Bronchial epithelial cell (primary cell): Measurements from ENCODE around the gene UFD1. TPM values are rescaled to one million over a fixed set of nuclear protein-coding genes. Genes with fewer than 3 reads are reported as not detected.

ENCODE experiments used
- DNase-seq: peaks from one replicate; pipeline ENCODE4 v3.0.0-alpha.2; 2010; ENCODE audit warnings: low read depth
- FAIRE-seq: peaks from 2 replicates; lab custom pipeline; 2011; peaks lifted over from hg19 to GRCh38; lab: Jason Lieb, UNC
- H3K27me3 ChIP-seq: 2 replicates; pipeline ENCODE4 v1.5.1; 2011; ENCODE audit warnings: low read length; ENCODE audit not compliant: control insufficient read depth, insufficient read depth
- H3K36me3 ChIP-seq: 2 replicates; pipeline ENCODE4 v1.5.1; 2011; ENCODE audit warnings: low read length; ENCODE audit not compliant: control insufficient read depth, insufficient read depth
- H3K4me3 ChIP-seq: 2 replicates; pipeline ENCODE4 v1.5.1; 2011; ENCODE audit warnings: mild to moderate bottlenecking, low read depth, low read length, control low read depth
- total RNA-seq: library from RNA; depleted of rRNA; stranded (reverse); fragments of >200 nt; gene quantifications from 2 replicates; pipeline ENCODE4 v1.2.1, GENCODE V29; 2014
- TF ChIP-seq, protein P1 (sequence below): IDR thresholded peaks from 2 replicates; pipeline ENCODE4 v1.5.1; 2011; ENCODE audit warnings: mild to moderate bottlenecking, moderate library complexity, low read length, control low read depth, inconsistent platforms; ENCODE audit not compliant: insufficient read depth, severe bottlenecking

The UFD1 gene
- total RNA-seq, 1 donor from 2014 or later, result 66.9 TPM

DNA sequence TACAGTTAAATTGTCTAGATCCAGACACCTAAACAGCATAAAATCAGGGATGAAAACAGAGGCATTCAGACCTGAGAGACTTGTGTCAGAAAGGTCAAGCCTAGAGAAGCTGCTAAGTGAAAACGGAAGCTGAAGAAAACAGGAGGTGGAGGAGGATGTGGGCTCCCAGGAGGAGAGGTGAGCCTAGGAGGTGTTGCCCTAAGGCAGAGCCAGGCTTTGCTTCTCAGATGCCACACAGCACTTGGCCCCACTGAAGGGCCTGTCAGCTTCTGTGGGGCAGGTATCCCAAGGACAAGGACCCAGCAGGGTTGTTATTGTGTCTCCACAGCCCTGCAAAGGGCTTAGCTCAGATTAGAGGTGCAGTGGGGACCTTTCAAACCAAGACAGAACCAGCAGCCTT, 14.4 kb downstream of the UFD1 start:
- TF ChIP-seq, protein P1, sequence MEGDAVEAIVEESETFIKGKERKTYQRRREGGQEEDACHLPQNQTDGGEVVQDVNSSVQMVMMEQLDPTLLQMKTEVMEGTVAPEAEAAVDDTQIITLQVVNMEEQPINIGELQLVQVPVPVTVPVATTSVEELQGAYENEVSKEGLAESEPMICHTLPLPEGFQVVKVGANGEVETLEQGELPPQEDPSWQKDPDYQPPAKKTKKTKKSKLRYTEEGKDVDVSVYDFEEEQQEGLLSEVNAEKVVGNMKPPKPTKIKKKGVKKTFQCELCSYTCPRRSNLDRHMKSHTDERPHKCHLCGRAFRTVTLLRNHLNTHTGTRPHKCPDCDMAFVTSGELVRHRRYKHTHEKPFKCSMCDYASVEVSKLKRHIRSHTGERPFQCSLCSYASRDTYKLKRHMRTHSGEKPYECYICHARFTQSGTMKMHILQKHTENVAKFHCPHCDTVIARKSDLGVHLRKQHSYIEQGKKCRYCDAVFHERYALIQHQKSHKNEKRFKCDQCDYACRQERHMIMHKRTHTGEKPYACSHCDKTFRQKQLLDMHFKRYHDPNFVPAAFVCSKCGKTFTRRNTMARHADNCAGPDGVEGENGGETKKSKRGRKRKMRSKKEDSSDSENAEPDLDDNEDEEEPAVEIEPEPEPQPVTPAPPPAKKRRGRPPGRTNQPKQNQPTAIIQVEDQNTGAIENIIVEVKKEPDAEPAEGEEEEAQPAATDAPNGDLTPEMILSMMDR, result no peak
- Histone ChIP-seq H3K27me3 (no peaks in the 10 kb centered on the region), H3K4me3 (no peak overlapping the region), H3K36me3 (peaks cover 36% of the 10 kb centered on the region)
- FAIRE-seq, result peak; percentile 47
- DNase-seq, result no peak

DNA sequence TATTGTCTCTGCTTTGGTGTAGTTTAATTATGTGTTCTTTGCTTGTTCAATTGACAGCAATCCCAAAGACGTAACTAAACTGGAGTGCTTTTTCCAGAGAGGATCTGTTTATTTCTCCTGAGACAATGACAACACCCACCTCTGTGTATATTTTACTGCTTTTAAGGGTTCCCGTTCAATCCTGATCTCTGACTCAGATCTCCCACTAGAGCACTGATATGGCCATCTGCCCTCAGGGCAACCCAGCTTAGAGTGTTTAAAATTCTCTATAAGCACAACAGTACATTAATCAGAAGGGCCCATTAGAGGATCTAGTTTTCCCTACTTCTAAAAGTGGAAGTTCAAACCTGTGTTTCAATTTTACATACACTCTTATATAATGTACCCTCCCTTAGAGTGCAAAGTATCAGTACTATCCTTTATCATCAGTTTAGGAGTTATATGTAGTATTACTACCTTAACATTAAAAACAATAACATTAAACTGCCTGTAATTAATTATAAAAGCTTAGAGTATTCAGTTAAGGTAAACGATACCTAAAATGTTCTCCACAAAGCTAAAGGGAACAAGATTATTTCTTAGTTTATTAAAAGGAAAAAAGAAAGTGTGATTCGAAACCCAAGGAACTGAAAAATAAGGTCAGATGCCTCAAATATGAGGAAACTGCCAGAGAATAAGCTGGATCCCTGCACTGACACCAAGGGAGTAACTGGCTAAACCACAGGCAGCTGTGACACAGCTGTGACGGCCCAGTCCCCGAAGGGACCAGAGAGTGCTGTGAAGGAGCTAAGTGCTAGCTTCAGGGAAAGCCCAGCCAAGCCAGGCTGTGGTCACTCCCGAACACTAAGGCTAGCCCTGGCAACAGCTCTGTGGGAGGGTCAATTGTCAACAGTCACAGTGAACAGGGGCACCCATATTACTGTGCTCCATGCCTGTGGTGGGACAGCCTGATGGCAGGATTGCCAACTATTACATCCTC, 15.2 kb downstream of the UFD1 start:
- Histone ChIP-seq H3K27me3 (no peaks in the 10 kb centered on the region), H3K36me3 (peaks cover 29% of the 10 kb centered on the region), H3K4me3 (no peak overlapping the region)
- TF ChIP-seq, protein P1, result no peak
- DNase-seq, result no peak
- FAIRE-seq, result no peak

- DNase-seq (no peak), FAIRE-seq (no peak)
- H3K27me3 ChIP-seq, result no peaks in the 10 kb centered on the region
- TF ChIP-seq, protein P1, result no peak
- H3K36me3 ChIP-seq, result peaks cover 25% of the 10 kb centered on the region
- H3K4me3 ChIP-seq, result no peak overlapping the region
These were observed 16.0 kb downstream of the UFD1 start for GRCh38 chr22:19463008-19463407.

- FAIRE-seq (no peak), DNase-seq (no peak)
- TF ChIP-seq, protein P1, result no peak
- Histone ChIP-seq H3K36me3 (peaks cover 23% of the 10 kb centered on the region), H3K4me3 (no peak overlapping the region), H3K27me3 (no peaks in the 10 kb centered on the region)
These were observed 17.5 kb downstream of the UFD1 start for GRCh38 chr22:19461506-19461905.

DNA sequence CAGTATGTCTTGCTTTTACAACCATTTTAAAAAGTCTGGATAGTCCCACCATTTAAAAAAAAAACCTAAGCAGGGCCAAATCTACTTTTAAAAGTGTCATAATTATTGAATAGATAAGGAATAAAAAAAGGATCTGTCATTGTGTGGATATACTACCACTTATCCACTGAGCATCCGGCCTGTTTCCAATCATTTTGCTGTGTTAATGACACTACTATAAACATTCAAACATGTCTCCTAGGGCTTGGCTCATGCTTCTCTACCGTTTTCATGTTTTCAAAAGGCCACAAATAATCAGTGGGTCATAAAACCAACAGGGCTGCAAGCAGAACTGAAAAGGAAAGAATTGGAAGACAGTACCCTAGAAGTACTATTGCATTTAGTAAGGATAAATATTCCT, 19.0 kb downstream of the UFD1 start:
- Histone ChIP-seq H3K27me3 (no peaks in the 10 kb centered on the region), H3K4me3 (no peak overlapping the region), H3K36me3 (peaks cover 26% of the 10 kb centered on the region)
- TF ChIP-seq, protein P1, result no peak
- no peak for FAIRE-seq
- no peak for DNase-seq
